IMR-90 (cell line): Measurements from ENCODE around the gene LIMS1. TPM values are rescaled to one million over a fixed set of nuclear protein-coding genes. Genes with fewer than 3 reads are reported as not detected.
A peak's percentile ranks its signal among the peaks of the same experiment; 100 is the strongest.

Source experiments
- ATAC-seq: fragments of 200-7000 bp; cut with Tn5 transposase; 2 replicates; pipeline ENCODE4 v1.9.1; 2020; ENCODE audit warnings: low read depth, mild to moderate bottlenecking, moderate library complexity
- BruUV-seq: library from RNA; stranded (reverse); fragments of 400-500 nt; replicated peaks from 2 replicates; lab custom pipeline; 2021; lab: Mats Ljungman, UMichigan
- CTCF ChIA-PET: fragments of 300-600 bp; formaldehyde crosslinking; extraction: SDS; loops from one replicate; lab custom pipeline; 2021; ENCODE audit warnings: antibody characterized with exemption; lab: Yijun Ruan, JAX
- POLR2A ChIA-PET: fragments of 300-600 bp; sonication (Branson Sonifier 250); formaldehyde crosslinking; loops from one replicate; lab custom pipeline; 2022; ENCODE audit warnings: antibody characterized with exemption; ENCODE audit not compliant: unreplicated experiment; lab: Charles Lee
- DNase-seq: peaks from one replicate; pipeline ENCODE4 v3.0.0; 2013
- H2AFZ ChIP-seq: replicated peaks from 2 replicates; pipeline ENCODE3; 2013; ENCODE audit warnings: low read length, mild to moderate bottlenecking; ENCODE audit not compliant: poor library complexity
- H2AK5ac ChIP-seq: 2 replicates; pipeline ENCODE4 v1.6.1; 2013; ENCODE audit warnings: low read depth, low read length, inconsistent platforms
- H2AK9ac ChIP-seq: replicated peaks from 2 replicates; pipeline ENCODE3; 2013; ENCODE audit warnings: mild to moderate bottlenecking, low read depth, low read length, moderate library complexity; ENCODE audit not compliant: poor library complexity
- H2BK120ac ChIP-seq: 2 replicates; pipeline ENCODE4 v1.6.1; 2013; ENCODE audit warnings: low read depth, low read length, inconsistent platforms
- H2BK15ac ChIP-seq: 3 replicates; pipeline ENCODE4 v1.6.1; 2013; ENCODE audit warnings: low read depth, low read length, inconsistent platforms
- H2BK20ac ChIP-seq: 2 replicates; pipeline ENCODE4 v1.6.1; 2013; ENCODE audit warnings: low read depth, mild to moderate bottlenecking, inconsistent platforms, low read length, moderate library complexity
- H2BK5ac ChIP-seq: 2 replicates; pipeline ENCODE4 v1.6.1; 2013; ENCODE audit warnings: mild to moderate bottlenecking, low read depth, low read length, inconsistent platforms; ENCODE audit not compliant: poor library complexity, severe bottlenecking
- H3K14ac ChIP-seq: replicated peaks from 2 replicates; pipeline ENCODE4 v1.6.1; 2013; ENCODE audit warnings: low read depth, low read length, inconsistent platforms
- H3K18ac ChIP-seq: 2 replicates; pipeline ENCODE4 v1.6.1; 2013; ENCODE audit warnings: low read depth, low read length, control low read depth
- H3K23ac ChIP-seq: 2 replicates; pipeline ENCODE4 v1.6.1; 2013; ENCODE audit warnings: low read depth, low read length, inconsistent platforms
- H3K27ac ChIP-seq: 2 replicates; pipeline ENCODE4 v1.5.1; 2013; ENCODE audit warnings: mild to moderate bottlenecking, control low read depth, low read length; ENCODE audit not compliant: insufficient read depth
- H3K27me3 ChIP-seq: 2 replicates; pipeline ENCODE4 v1.6.1; 2013; ENCODE audit warnings: low read length; ENCODE audit not compliant: control insufficient read depth, insufficient read depth
- H3K36me3 ChIP-seq: 2 replicates; pipeline ENCODE4 v1.6.1; 2013; ENCODE audit warnings: low read length, mixed read lengths; ENCODE audit not compliant: control insufficient read depth, insufficient read depth
- H3K4ac ChIP-seq: 2 replicates; pipeline ENCODE4 v1.6.1; 2013; ENCODE audit warnings: low read depth, low read length, inconsistent platforms
- H3K4me1 ChIP-seq: 2 replicates; pipeline ENCODE4 v1.6.1; 2013; ENCODE audit warnings: low read length, mixed read lengths; ENCODE audit not compliant: control insufficient read depth, insufficient read depth
- H3K4me2 ChIP-seq: 2 replicates; pipeline ENCODE4 v1.6.1; 2013; ENCODE audit warnings: low read depth, mild to moderate bottlenecking, control low read depth, low read length, moderate library complexity
- H3K4me3 ChIP-seq: 2 replicates; pipeline ENCODE4 v1.5.1; 2013; ENCODE audit warnings: low read depth, mild to moderate bottlenecking, control low read depth, low read length, moderate library complexity; ENCODE audit not compliant: insufficient read depth
- H3K56ac ChIP-seq: 2 replicates; pipeline ENCODE4 v1.6.1; 2013; ENCODE audit warnings: low read length, inconsistent platforms; ENCODE audit not compliant: insufficient read depth; ENCODE audit errors: extremely low read depth
- H3K79me1 ChIP-seq, 2 experiments: 2 replicates each; pipeline ENCODE4 v1.6.1; 2013; ENCODE audit warnings: low read length in 2 of 2, inconsistent platforms in 1 of 2, low read depth in 1 of 2
- H3K9ac ChIP-seq: 2 replicates; pipeline ENCODE4 v1.6.1; 2013; ENCODE audit warnings: low read depth, low read length, control low read depth
- H3K9me1 ChIP-seq: 2 replicates; pipeline ENCODE4 v1.6.1; 2013; ENCODE audit warnings: low read length, inconsistent platforms; ENCODE audit not compliant: insufficient read depth
- H3K9me3 ChIP-seq: 2 replicates; pipeline ENCODE4 v1.6.1; 2013; ENCODE audit warnings: low read length; ENCODE audit not compliant: control insufficient read depth, insufficient read depth
- H4K20me1 ChIP-seq: 2 replicates; pipeline ENCODE4 v1.6.1; 2013; ENCODE audit warnings: low read length, inconsistent platforms; ENCODE audit not compliant: insufficient read depth
- H4K5ac ChIP-seq: 2 replicates; pipeline ENCODE4 v1.6.1; 2013; ENCODE audit warnings: mild to moderate bottlenecking, low read depth, low read length, control low read depth
- H4K8ac ChIP-seq, 2 experiments: 2 replicates each; pipeline ENCODE4 v1.6.1; 2013; ENCODE audit warnings: low read depth in 2 of 2, low read length in 2 of 2, control low read depth in 1 of 2, inconsistent platforms in 1 of 2
- H4K91ac ChIP-seq: 2 replicates; pipeline ENCODE4 v1.6.1; 2013; ENCODE audit warnings: low read depth, low read length, inconsistent platforms; ENCODE audit not compliant: insufficient read depth
- BHLHE40 ChIP-seq: fragments of 150-350 bp; IDR thresholded peaks from 2 replicates; pipeline ENCODE4 v1.6.1; 2016; ENCODE audit warnings: mild to moderate bottlenecking, low read depth, low read length
- CHD1 ChIP-seq: IDR thresholded peaks from 2 replicates; pipeline ENCODE4 v1.6.1; 2012; ENCODE audit warnings: low read depth, low read length, improper control_type of control experiment
- CTCF ChIP-seq: conservative IDR thresholded peaks from 2 replicates; pipeline ENCODE4 v1.5.1; 2012; ENCODE audit warnings: mild to moderate bottlenecking, low read depth, low read length, improper control_type of control experiment
- MAFK ChIP-seq: IDR thresholded peaks from 2 replicates; pipeline ENCODE4 v1.6.1; 2012; ENCODE audit warnings: low read depth, low read length, improper control_type of control experiment
- MAZ ChIP-seq: IDR thresholded peaks from 2 replicates; pipeline ENCODE4 v1.6.1; 2012; ENCODE audit warnings: low read depth, mild to moderate bottlenecking, low read length, improper control_type of control experiment, moderate library complexity, borderline replicate concordance
- MXI1 ChIP-seq: IDR thresholded peaks from 2 replicates; pipeline ENCODE4 v1.6.1; 2012; ENCODE audit warnings: low read depth, mild to moderate bottlenecking, low read length, moderate library complexity, borderline replicate concordance
- NFE2L2 ChIP-seq: fragments of 150-350 bp; IDR thresholded peaks from 2 replicates; pipeline ENCODE4 v1.6.1; 2016; ENCODE audit warnings: low read depth, mild to moderate bottlenecking, low read length
- POLR2A ChIP-seq: IDR thresholded peaks from 2 replicates; pipeline ENCODE4 v1.6.1; 2012; ENCODE audit warnings: mild to moderate bottlenecking, low read depth, low read length
- RAD21 ChIP-seq: IDR thresholded peaks from 2 replicates; pipeline ENCODE4 v1.6.1; 2012; ENCODE audit warnings: low read length, improper control_type of control experiment
- RCOR1 ChIP-seq: IDR thresholded peaks from 2 replicates; pipeline ENCODE4 v1.6.1; 2012; ENCODE audit warnings: mild to moderate bottlenecking, low read length, improper control_type of control experiment; ENCODE audit not compliant: insufficient replicate concordance
- RFX5 ChIP-seq: IDR thresholded peaks from 2 replicates; pipeline ENCODE4 v1.8.0; 2012; ENCODE audit warnings: low read depth, mild to moderate bottlenecking, low read length, moderate library complexity
- SMC3 ChIP-seq: fragments of 150-350 bp; IDR thresholded peaks from 2 replicates; pipeline ENCODE4 v1.6.1; 2016; ENCODE audit warnings: low read depth, mild to moderate bottlenecking, antibody characterized with exemption, low read length, moderate library complexity
- WGBS, 2 experiments: methylation state at CpG; one replicate each; pipeline versions ENCODE4 v1.1.5 to v1.1.7; 2013; ENCODE audit warnings: missing lambda C conversion rate in 2 of 2; ENCODE audit not compliant: insufficient read length in 1 of 2; ENCODE audit errors: extremely low coverage in 2 of 2; 5-methylcytosine and 5-hydroxymethylcytosine counted together
- dilution Hi-C: fragments of 300-500 bp; cut with HindIII; formaldehyde crosslinking; loops from one replicate; pipeline ENCODE4 v1.14.3; 2018; ENCODE audit warnings: low sequenced_read_pairs; ENCODE audit not compliant: unreplicated experiment
- in situ Hi-C: fragments of 300-500 bp; cut with MboI; formaldehyde crosslinking; loops from 3 replicates; pipeline ENCODE4 v1.14.3; 2019; ENCODE audit warnings: low sequenced_read_pairs, inconsistent platforms, mixed read lengths
- intact Hi-C: fragments of 100-400 bp; cut with micrococcal nuclease; formaldehyde crosslinking; loops from 2 replicates; pipeline ENCODE4 v1.10.0; 2022
- polyA plus RNA-seq, 3 experiments: library from polyadenylated mRNA; depleted of rRNA; stranded (reverse); fragments of >200 nt; gene quantifications; 2 replicates each; pipeline ENCODE4 v1.2.3, GENCODE V29; 2012; ENCODE audit warnings: low replicate concordance in 1 of 3
- total RNA-seq: library from RNA; depleted of rRNA; stranded (reverse); fragments of >200 nt; gene quantifications from 2 replicates; pipeline ENCODE4 v1.2.3, GENCODE V29; 2012

The LIMS1 gene
- total and polyA plus RNA-seq, 2 of the 4 experiments (the other 2 are of a cell fraction) = 59.1 to 131 TPM

GRCh38 chr2:108574332-108574731 lies 40.1 kb downstream of the LIMS1 start:
- H3K23ac ChIP-seq = peak overlapping the region; percentile 60
- H3K14ac ChIP-seq = peak overlapping the region; percentile 89
- H2BK15ac ChIP-seq = peak overlapping the region; percentile 90; the same call in 1 of the 3 replicates
- no CpG with 5 or more reads among the region's 2 CpGs for WGBS, 2 experiments
- H3K4me2 ChIP-seq = 0 out of 2 replicates have a peak overlapping the region, but pooled peaks have one; percentile 2
- no peak for DNase-seq
- no peak for ATAC-seq
- H3K36me3 ChIP-seq = no peaks in the 10 kb centered on the region
- peak overlapping the region; percentile 86 for H2BK20ac ChIP-seq
- peaks cover 13% of the 10 kb centered on the region for H4K20me1 ChIP-seq
- H3K9me1 ChIP-seq = peaks cover 21% of the 10 kb centered on the region
- BruUV-seq = no TSS peak
- peaks cover 20 to 67% of the 10 kb centered on the region in 2 experiments for H3K79me1 ChIP-seq
- H3K56ac ChIP-seq = no peak overlapping the region
- no peaks in the 10 kb centered on the region for H3K27me3 ChIP-seq
- peak overlapping the region; percentile 90 for H3K4ac ChIP-seq
- intact Hi-C loops = loop anchor here (2.0 kb wide), 1 partner anchor 40 kb away; the partner anchor contains the start of gene LIMS1
- H3K4me3 ChIP-seq = no peak overlapping the region
- peak overlapping the region; percentile 85; the same call in 1 of the 2 replicates for H2AK5ac ChIP-seq
- dilution Hi-C loops = no loop called here
- H3K4me1 ChIP-seq = peaks cover 29% of the 10 kb centered on the region
- ChIA-PET CTCF (interaction anchor here (0.5 to 1.7 kb wide), 5 partner anchors 10 to 89 kb away, joined by 3 to 6 read pairs (median 4); no protein-coding TSS in a partner anchor), POLR2A (no interaction called here)
- in situ Hi-C loops = no loop called here
- H3K18ac ChIP-seq = peak overlapping the region; percentile 76
- H2BK120ac ChIP-seq = peak overlapping the region; percentile 87
- H4K5ac ChIP-seq = peak overlapping the region; percentile 30; the same call in 1 of the 2 replicates
- no peak overlapping the region for H3K27ac ChIP-seq
- no peak overlapping the region for H2AK9ac ChIP-seq
- TF ChIP-seq CHD1 (no peak), CTCF (no peak), POLR2A (no peak), MXI1 (no peak), NFE2L2 (no peak), MAZ (no peak), RAD21 (no peak), RCOR1 (no peak), BHLHE40 (no peak), RFX5 (no peak), SMC3 (no peak), MAFK (no peak)
- peak overlapping the region; percentile 83 for H4K91ac ChIP-seq
- H3K9me3 ChIP-seq = no peaks in the 10 kb centered on the region
- no peak overlapping the region for H2AFZ ChIP-seq
- no peak overlapping the region for H3K9ac ChIP-seq
- H4K8ac ChIP-seq = peak overlapping the region in 1 of 2 experiments; percentile 68; a peak in 2 of 4 replicates
- peak overlapping the region; percentile 41 for H2BK5ac ChIP-seq
